PFSK-1 (cell line): ENCODE results near the gene FNDC5.

Experiments
- FOXP2 ChIP-seq: optimal IDR thresholded peaks from 2 replicates; pipeline ENCODE3; 2011; ENCODE audit warnings: borderline replicate concordance, control low read depth, inconsistent platforms; ENCODE audit not compliant: insufficient read depth; ENCODE audit errors: extremely low read length, extremely low read depth
- POLR2AphosphoS5 ChIP-seq: IDR thresholded peaks from 2 replicates; pipeline ENCODE4 v1.6.1; 2012; ENCODE audit warnings: low read depth, mild to moderate bottlenecking, control low read depth, low read length, moderate library complexity
- REST ChIP-seq, 2 experiments: IDR thresholded peaks; 2 replicates each; pipeline versions ENCODE4 v1.6.1 to v1.8.0; 2011 to 2012; ENCODE audit warnings: low read depth in 2 of 2, low read length in 2 of 2, control low read depth in 1 of 2, inconsistent platforms in 1 of 2, mild to moderate bottlenecking in 1 of 2, moderate library complexity in 1 of 2; ENCODE audit not compliant: insufficient read depth in 1 of 2
- SIN3A ChIP-seq: IDR thresholded peaks from 2 replicates; pipeline ENCODE4 v1.6.1; 2012; ENCODE audit warnings: mild to moderate bottlenecking, low read length, moderate library complexity, borderline replicate concordance; ENCODE audit not compliant: insufficient read depth
- TAF1 ChIP-seq: IDR thresholded peaks from 2 replicates; pipeline ENCODE4 v1.6.1; 2012; ENCODE audit warnings: low read length, control low read depth, borderline replicate concordance; ENCODE audit not compliant: insufficient read depth

Gene FNDC5

GRCh38 chr1:32817159-32817814, 53.4 kb downstream of the FNDC5 start, which contains the start of the genes S100PBP and YARS1:
S100PBP (plus strand) TSS chr1:32817653; CDS start chr1:32826100, 8,447 bp downstream.
YARS1 (minus strand) TSS chr1:32817358; CDS start chr1:32817244, 114 bp downstream.
- peak; percentile 86 for TF ChIP-seq TAF1
- TF ChIP-seq REST (IDR thresholded peaks at IDR 0.05; ENCODE audit: insufficient read depth in 1 of 2, low read depth in 2 of 2, low read length in 2 of 2), result peak; percentile 11 to 55; a peak in 2 of 4 replicates
- TF ChIP-seq FOXP2, result peak; percentile 94
- TF ChIP-seq POLR2AphosphoS5, result no peak; the same call in 1 of the 2 replicates
- peak; percentile 99 for TF ChIP-seq SIN3A

- peak; percentile 41; the same call in 1 of the 2 replicates for TF ChIP-seq TAF1
- no peak for TF ChIP-seq FOXP2
- TF ChIP-seq POLR2AphosphoS5, result no peak
Observed at GRCh38 chr1:32816676-32817158, 54.0 kb downstream of the FNDC5 start.

- no peak for TF ChIP-seq SIN3A
- no peak for TF ChIP-seq POLR2AphosphoS5
- TF ChIP-seq TAF1, result no peak
- no peak for TF ChIP-seq FOXP2
- no peak for TF ChIP-seq REST (IDR thresholded peaks at IDR 0.05; ENCODE audit: insufficient read depth in 1 of 2, low read depth in 2 of 2, low read length in 2 of 2)
Observed at GRCh38 chr1:32813941-32814739, 56.6 kb downstream of the FNDC5 start.
